HT1080 (cell line): Measurements from ENCODE around the gene TAGLN2. TPM values are rescaled to one million over a fixed set of nuclear protein-coding genes. Genes with fewer than 3 reads are reported as not detected.

Experiments used
- DNase-seq: peaks from one replicate; pipeline ENCODE4 v3.0.0-alpha.2; 2015; ENCODE audit warnings: low read depth
- polyA plus RNA-seq, 2 experiments: library from polyadenylated mRNA; depleted of rRNA; stranded (reverse); fragments of >200 nt; gene quantifications; 2 replicates each; pipeline ENCODE4 v1.2.3, GENCODE V29; 2015
- total RNA-seq: library from RNA; depleted of rRNA; stranded (reverse); fragments of >200 nt; shearing (Covaris generic); gene quantifications from 2 replicates; pipeline ENCODE4 v1.2.3, GENCODE V29; 2014; rRNA removed

The TAGLN2 gene
- 655 and 859 TPM in 2 replicates for total RNA-seq
- 1,108 and 1,217 TPM in 2 replicates for polyA plus RNA-seq (2015; cell fraction: cytosol; rRNA removed)
- 911 and 1,012 TPM in 2 replicates for polyA plus RNA-seq (2015; cell fraction: nucleus; rRNA removed)

DNA sequence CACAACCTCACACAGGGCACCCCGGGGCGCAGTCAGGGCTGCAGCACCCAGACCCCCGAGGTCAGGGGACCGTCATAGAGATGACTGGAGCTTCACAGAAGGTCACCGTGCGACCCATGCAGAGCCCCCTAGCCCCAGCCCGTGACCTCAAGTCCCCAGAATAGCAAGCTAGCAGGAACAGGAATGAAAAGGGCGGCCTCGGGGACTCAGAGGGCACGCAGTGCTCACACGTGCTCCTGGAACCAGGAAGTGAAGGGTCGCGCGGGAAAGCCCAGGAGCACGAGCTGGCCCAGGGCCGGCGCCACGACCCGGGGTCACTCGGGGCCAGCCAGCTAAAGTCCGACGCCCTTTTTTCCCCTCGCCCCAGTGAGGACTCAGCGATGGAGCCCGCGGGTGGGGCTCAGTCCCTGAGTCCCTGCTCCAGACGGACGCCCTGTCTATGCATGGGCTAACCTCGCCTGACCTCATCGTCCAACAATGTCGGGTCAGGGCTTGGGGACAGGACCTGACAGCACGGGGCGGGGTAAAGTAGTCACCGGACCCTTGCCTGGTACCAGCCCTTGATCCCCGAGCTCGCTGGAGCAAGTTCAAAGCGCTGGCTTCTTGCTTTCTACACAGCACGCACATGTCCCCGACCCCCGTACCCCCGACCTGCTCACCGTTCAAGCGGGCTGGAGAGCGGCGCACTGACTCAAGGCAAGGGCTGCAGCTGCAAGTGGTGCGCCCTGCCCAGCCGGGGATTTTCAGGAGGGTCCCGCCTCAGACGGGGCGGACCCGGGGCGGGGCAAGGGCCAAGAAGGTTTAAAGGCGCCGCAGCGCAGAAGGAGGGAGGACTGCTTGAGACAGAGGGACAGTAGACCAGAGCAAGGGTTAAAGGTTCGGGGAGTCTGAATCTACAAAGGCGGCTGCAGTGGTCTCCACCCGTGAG lies at the start of gene TAGLN2:
TAGLN2 (minus strand) TSS at position 717 of the 928 bp plus-strand sequence. CDS start 4,998 bp downstream, outside the sequence.
- DNase-seq = peak; percentile 92

DNA sequence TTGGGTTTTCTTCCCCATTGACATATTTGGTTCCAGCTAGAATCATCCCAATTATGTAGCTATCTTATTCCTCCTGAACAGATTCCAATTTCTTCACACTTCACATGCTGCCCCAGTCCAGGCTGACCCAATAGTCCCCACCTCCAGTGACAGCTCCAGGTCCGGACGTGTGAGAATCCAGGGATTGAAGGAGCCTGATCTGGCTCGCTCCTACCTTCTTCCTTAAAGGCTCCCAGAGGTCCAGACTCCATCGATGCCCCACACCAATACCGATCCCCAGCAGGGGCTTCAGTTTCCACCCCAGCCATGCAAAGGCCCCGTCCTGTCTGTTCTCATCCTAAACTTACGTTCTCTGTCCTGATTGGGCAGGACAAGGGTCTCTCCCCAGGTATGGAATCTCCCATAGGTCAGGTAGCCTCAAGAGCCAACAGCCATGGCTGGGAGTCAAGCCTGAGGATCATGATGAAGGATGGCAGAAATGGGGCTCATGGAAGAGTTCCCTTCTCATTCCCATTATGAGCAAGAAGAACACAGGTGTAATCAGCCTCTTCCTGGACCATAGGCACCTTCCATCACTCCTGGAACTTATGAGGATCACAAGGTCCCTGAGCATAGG lies 49.2 kb upstream of the TAGLN2 start:
- no peak for DNase-seq

DNA sequence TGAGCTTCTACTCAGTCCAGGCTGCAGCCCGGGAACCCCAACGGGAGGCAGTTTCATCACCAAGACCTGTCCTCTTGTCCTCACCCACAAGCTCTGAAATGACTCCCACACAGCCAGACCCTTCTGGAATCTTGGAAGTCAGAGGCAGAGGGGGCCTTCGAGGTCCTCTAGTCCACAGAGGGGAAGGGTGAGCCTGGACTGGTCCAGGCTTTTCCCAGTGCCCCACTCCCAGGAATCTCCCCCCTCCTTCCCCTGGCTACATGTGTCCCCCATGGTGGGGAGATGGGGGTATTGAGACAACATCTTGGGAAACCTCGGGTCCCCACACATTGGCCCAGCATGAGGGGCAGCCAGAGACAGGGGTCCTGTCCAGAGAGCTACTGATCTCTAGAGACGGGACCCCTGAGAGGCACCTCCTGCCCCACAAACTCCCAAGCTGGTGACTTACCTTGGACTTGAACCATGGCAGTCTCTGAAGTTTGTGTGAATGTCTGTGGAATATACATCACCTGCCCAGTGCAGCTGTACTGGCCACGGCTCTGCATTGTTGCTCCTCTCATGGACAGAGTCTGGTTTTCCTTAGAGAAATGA lies 48.1 kb upstream of the TAGLN2 start:
- no peak for DNase-seq

- no peak for DNase-seq
Measured at GRCh38 chr1:159972443-159973205, 47.3 kb upstream of the TAGLN2 start.

- DNase-seq = no peak
Measured at GRCh38 chr1:159970932-159971342, 45.6 kb upstream of the TAGLN2 start.

DNA sequence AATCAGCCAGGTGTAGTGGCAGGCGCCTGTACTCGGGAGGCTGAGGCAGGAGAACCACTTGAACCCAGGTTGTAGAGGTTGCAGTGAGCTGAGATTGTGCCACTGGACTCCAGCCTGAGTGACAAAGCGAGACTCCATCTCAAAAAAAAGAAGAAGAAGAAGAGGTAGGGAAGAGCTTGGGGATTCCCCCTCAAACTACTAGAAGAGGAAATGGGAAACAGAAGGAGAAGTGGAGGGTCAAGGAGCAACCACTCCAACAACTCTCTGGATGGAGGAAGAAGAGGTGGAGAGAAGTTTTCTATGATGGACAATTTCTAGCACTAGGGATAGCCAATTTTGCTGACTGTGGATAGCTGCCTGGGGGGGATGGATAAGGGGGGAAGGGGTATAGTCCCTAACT lies 43.6 kb upstream of the TAGLN2 start:
- DNase-seq = no peak

DNA sequence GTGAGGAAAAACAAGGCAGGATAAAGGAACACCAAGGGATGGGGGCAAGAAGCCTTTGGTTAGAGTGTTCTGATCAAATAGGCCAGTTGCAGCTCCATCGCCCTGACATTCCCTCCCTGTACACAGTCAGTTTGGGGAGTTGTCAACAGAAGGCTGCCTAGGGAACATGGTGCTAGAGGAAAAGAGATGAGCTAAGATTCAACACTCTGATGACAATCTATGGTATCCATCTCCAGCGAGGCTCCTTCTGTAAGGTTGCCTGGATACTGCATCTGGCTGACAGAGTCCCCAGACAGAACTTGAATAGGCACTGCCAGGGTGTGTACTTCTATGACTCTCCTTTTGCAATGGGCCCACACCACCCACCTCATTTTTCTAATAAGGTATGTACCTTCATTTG lies 40.0 kb upstream of the TAGLN2 start:
- no peak for DNase-seq

DNA sequence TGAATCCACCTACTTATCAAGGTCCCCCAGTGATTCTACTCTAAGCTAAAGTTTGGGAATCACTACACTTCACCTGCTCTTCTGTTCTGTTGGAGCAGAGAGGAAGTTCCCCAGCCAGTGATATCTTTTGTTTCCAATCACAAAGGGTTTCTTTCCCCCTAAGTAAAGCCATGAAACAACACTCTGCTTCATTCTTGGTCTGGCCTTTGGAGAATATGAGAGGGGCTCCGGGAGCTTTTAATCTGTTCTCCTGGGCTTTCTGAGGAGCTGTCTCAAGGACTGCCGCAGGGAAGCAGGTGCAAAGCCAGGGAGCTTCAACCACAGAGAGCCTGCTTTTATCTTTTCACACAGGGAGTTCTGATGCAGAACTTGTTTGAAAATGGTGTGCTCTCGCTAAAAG lies 38.8 kb upstream of the TAGLN2 start:
- DNase-seq = no peak

- DNase-seq = no peak
Measured at GRCh38 chr1:159962176-159962575, 36.9 kb upstream of the TAGLN2 start.

DNA sequence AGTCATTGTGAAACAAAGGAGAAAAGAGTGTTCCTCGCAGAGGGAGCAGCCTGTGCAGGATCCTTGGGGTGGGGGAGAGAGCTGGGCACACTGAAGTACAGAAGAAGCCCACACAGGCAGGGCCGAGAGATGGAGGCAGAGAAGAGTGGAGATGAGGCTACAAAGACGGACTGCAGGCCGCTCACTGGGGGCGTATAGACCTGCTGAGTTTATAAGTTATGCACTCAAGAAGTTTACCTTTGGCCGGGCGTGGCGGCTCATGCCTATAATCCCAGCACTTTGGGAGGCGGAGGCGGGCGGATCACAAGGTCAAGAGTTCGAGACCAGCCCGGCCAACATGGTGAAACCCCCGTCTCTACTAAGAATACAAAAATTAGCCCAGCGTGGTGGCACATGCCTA lies 36.3 kb upstream of the TAGLN2 start:
- no peak for DNase-seq

GRCh38 chr1:159960721-159961381 lies 35.5 kb upstream of the TAGLN2 start:
- DNase-seq = peak; percentile 78

DNA sequence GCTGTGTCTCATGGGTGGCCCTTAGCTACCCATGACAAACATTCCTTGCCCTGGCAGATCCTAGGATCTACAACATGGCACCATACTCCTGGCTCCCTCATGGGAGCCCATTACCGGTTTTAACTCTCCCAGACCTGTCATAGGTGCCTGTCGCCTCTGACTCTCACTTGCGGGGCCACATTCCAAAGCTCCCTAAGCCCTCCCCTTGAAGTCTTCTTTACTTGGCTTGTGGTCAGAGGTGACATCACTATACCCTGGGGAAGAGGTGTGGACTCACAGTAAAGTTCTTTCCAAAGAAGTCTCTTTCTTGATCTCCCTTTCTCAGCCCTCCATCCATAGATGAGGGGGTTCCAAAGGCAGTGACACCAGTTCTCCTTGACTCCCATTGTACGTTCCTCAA lies 34.1 kb upstream of the TAGLN2 start:
- no peak for DNase-seq

GRCh38 chr1:159958719-159959380 lies 33.5 kb upstream of the TAGLN2 start:
- no peak for DNase-seq

GRCh38 chr1:159957824-159958268 lies 32.5 kb upstream of the TAGLN2 start:
- no peak for DNase-seq

- no peak for DNase-seq
Measured at GRCh38 chr1:159955456-159955855, 30.1 kb upstream of the TAGLN2 start.

DNA sequence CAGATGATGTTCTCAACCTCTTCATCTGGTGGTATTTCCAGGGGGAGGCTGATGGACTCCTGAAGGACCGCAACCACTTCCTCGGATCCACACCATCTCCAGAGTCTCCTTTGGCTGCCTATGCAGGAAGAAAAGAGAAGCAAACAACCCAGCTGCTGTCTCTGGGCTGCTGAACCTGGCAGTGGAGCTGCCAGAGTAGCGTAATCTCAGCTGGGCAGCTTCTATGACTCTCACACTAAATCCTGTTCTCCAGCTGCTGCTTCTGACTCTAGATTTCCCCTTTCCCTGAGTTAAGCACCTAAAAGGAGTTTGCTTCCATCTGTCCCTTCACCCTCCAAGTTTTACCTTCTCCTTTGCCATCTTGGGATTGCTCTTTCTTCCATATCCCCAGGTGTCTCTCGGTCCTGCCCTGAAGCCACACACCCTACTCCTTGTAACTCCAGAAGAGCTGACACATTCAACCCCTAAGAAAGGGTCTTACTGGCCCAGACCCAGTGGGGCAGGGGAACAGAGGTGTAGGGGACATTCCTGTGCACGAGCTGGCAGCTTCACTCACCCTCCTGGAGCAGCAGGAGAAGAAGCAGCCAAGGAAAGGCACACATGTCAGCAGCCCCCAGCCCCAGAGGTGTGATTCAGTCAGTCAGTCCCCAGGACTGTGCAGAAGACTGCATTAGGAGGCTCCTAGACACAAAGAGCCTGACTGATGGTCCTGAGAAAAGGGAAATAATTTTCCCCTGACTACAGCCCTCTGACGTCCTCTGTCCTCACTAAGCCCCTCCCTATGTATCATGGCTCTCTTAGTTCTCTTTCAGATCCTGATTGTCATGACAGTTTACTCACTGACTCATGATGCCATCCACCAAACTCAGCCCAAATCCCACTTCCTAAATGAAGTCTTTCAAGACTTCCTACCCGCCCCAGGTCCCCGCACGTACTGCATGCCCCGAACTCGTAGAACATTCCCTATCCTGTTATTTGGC lies 28.5 kb upstream of the TAGLN2 start, which contains the start of gene SLAMF9:
SLAMF9 (minus strand) TSS at position 702 of the 980 bp plus-strand sequence; CDS start at position 602, 100 bp downstream.
- peak; percentile 92 for DNase-seq

DNA sequence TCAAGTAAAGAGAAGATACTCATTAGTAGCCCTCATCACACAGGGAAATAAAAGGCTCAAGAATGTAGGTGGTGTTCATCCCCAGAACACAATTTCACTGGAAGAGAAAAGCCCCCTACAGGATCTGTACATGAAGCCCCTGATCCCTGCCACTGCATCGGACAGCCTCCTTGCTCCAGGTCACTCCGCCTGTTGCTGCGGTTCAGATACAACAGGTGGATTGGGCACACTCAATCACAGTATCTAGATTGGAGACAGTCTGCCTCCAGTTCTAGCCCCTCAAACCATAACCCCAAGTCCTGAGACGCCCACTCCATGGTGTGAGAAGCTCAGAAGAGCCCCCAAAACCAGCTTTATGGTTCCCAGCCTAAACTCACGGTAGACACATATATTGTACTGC lies 27.6 kb upstream of the TAGLN2 start:
- DNase-seq = no peak

DNA sequence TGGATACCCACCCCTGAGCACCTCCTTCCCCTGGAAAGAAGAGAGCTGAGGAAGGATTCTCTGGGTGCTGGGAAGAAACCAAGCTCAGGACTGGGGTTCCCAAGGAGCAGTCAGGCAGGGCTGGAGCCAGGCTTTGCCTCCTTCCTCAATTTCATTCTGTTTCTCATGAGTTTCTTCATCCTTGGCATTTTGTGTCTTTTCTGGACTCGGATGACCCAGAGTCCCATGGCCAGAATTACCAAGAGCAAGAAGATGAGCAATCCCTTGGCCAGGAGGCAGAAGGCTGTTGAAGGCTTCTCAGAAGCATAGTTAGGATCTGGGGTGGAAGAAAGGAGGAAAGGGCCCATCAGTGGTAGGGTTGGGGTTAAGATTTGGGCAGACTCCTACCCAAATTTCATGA lies 26.2 kb upstream of the TAGLN2 start:
- DNase-seq = no peak

- no peak for DNase-seq
Measured at GRCh38 chr1:159951016-159951415, 25.7 kb upstream of the TAGLN2 start.
